SU-DHL-6 (cell line): Measurements from ENCODE around the gene GPC2.

Experiments used
- EZH2phosphoT487 ChIP-seq: fragments of 200-600 bp; sonication (generic), shearing (Covaris generic); conservative IDR thresholded peaks from 2 replicates; pipeline ENCODE4 v1.6.1; 2018; ENCODE audit warnings: mild to moderate bottlenecking, antibody characterized with exemption, low read length, moderate library complexity, mixed read lengths
- TF ChIP-seq, protein P1 (sequence below): fragments of 200-600 bp; sonication (generic); IDR thresholded peaks from one replicate; pipeline ENCODE4 v1.5.1; 2017; ENCODE audit warnings: antibody characterized with exemption, mild to moderate bottlenecking, low read length, moderate library complexity; ENCODE audit not compliant: insufficient read depth, poor library complexity, severe bottlenecking

DNA sequence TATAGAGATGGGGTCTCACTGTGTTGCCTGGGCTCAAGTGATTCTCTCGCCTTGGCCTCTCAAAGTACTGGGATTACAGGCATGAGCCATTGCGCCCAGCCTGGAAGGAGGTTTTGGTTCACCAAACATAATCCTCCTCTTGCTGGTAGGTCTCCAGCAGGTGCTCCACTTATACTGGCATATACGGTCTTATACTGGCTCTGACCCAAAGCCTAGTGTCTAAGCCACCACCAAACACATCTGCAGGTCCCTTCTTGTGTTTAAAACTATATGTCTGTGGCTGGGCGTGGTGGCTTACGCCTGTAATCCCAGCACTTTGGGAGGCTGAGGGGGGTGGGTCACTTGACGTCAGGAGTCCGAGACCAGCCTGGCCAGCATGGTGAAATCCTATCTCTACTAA is 45.1 kb downstream of the GPC2 start:
- TF ChIP-seq, protein P1, sequence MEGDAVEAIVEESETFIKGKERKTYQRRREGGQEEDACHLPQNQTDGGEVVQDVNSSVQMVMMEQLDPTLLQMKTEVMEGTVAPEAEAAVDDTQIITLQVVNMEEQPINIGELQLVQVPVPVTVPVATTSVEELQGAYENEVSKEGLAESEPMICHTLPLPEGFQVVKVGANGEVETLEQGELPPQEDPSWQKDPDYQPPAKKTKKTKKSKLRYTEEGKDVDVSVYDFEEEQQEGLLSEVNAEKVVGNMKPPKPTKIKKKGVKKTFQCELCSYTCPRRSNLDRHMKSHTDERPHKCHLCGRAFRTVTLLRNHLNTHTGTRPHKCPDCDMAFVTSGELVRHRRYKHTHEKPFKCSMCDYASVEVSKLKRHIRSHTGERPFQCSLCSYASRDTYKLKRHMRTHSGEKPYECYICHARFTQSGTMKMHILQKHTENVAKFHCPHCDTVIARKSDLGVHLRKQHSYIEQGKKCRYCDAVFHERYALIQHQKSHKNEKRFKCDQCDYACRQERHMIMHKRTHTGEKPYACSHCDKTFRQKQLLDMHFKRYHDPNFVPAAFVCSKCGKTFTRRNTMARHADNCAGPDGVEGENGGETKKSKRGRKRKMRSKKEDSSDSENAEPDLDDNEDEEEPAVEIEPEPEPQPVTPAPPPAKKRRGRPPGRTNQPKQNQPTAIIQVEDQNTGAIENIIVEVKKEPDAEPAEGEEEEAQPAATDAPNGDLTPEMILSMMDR = no peak
- no peak for TF ChIP-seq EZH2phosphoT487
